ENCODE results near the gene CERKL.

CERKL gene

GRCh38 chr2:181678861-181679543, 22.1 kb upstream of the CERKL start:
- DNase-seq (ENCODE audit: low read depth in 2 of 3, low spot score in 1 of 3), result no peak

- peak; percentile 28 to 62 (median 48) for DNase-seq (ENCODE audit: low read depth in 2 of 3, low spot score in 1 of 3)
Measured at GRCh38 chr2:181677912-181678586, 21.1 kb upstream of the CERKL start.

GRCh38 chr2:181675254-181675653, 18.3 kb upstream of the CERKL start:
- no peak for DNase-seq (ENCODE audit: low read depth in 2 of 3, low spot score in 1 of 3)

- DNase-seq (ENCODE audit: low read depth in 2 of 3, low spot score in 1 of 3), result no peak
Measured at GRCh38 chr2:181674461-181674860, 17.6 kb upstream of the CERKL start.

GRCh38 chr2:181673173-181673572, 16.3 kb upstream of the CERKL start:
- no peak for DNase-seq (ENCODE audit: low read depth in 2 of 3, low spot score in 1 of 3)

- DNase-seq (ENCODE audit: low read depth in 2 of 3, low spot score in 1 of 3), result no peak
Measured at GRCh38 chr2:181672255-181673008, 15.5 kb upstream of the CERKL start.

GRCh38 chr2:181670632-181671031, 13.7 kb upstream of the CERKL start:
- no peak for DNase-seq (ENCODE audit: low read depth in 2 of 3, low spot score in 1 of 3)

- DNase-seq (ENCODE audit: low read depth in 2 of 3, low spot score in 1 of 3), result no peak
Measured at GRCh38 chr2:181667234-181667633, 10.3 kb upstream of the CERKL start.

- no peak for DNase-seq (ENCODE audit: low read depth in 2 of 3, low spot score in 1 of 3)
Measured at GRCh38 chr2:181662287-181662686, 5.4 kb upstream of the CERKL start.

- DNase-seq (ENCODE audit: low read depth in 2 of 3, low spot score in 1 of 3), result no peak
Measured at GRCh38 chr2:181660181-181660580, 3.3 kb upstream of the CERKL start.

- no peak for DNase-seq (ENCODE audit: low read depth in 2 of 3, low spot score in 1 of 3)
Measured at GRCh38 chr2:181658444-181658843, 1.5 kb upstream of the CERKL start.

GRCh38 chr2:181657379-181657778, 474 bp upstream of the CERKL start:
- no peak for DNase-seq (ENCODE audit: low read depth in 2 of 3, low spot score in 1 of 3)

- DNase-seq (ENCODE audit: low read depth in 2 of 3, low spot score in 1 of 3), result no peak
Measured at GRCh38 chr2:181655519-181655918, 1.4 kb downstream of the CERKL start.

- no peak for DNase-seq (ENCODE audit: low read depth in 2 of 3, low spot score in 1 of 3)
Measured at GRCh38 chr2:181649436-181649979, 7.4 kb downstream of the CERKL start.

GRCh38 chr2:181648478-181649155, 8.3 kb downstream of the CERKL start:
- DNase-seq (ENCODE audit: low read depth in 2 of 3, low spot score in 1 of 3), result no peak

GRCh38 chr2:181646415-181646987, 10.4 kb downstream of the CERKL start:
- DNase-seq (ENCODE audit: low read depth in 2 of 3, low spot score in 1 of 3), result no peak

GRCh38 chr2:181643151-181643550, 13.8 kb downstream of the CERKL start:
- no peak for DNase-seq (ENCODE audit: low read depth in 2 of 3, low spot score in 1 of 3)

- DNase-seq (ENCODE audit: low read depth in 2 of 3, low spot score in 1 of 3), result no peak
Measured at GRCh38 chr2:181642086-181642485, 14.8 kb downstream of the CERKL start.

GRCh38 chr2:181639686-181640085, 17.2 kb downstream of the CERKL start:
- DNase-seq (ENCODE audit: low read depth in 2 of 3, low spot score in 1 of 3), result no peak

GRCh38 chr2:181632733-181633401, 24.0 kb downstream of the CERKL start:
- DNase-seq (ENCODE audit: low read depth in 2 of 3, low spot score in 1 of 3), result no peak
